Measurements from ENCODE around the gene SPAG16.

- TF ChIP-seq EZH2 (IDR thresholded peaks at IDR 0.05), result no peak
- TF ChIP-seq POLR2AphosphoS5 (IDR thresholded peaks at IDR 0.05; ENCODE audit: borderline replicate concordance, low read depth, low read length), result no peak
Measured at GRCh38 chr2:213271947-213272346, 12.3 kb upstream of the SPAG16 start.
